BLaER1 treated with 17β-estradiol and CSF1 and Interleukin-3, amounts not matched to agents 10 nM and 100 nM (cell line): Measurements from ENCODE around the gene FAM181A.

ENCODE experiments used
- H3K27ac ChIP-seq, 11 experiments: shearing (Covaris generic); formaldehyde crosslinking; 2 replicates each; pipeline ENCODE4 v1.8.1; 2022
- H3K27me3 ChIP-seq, 11 experiments: shearing (Covaris generic); formaldehyde crosslinking; 2 replicates each; pipeline ENCODE4 v1.8.1; 2022
- H3K36me3 ChIP-seq, 11 experiments: shearing (Covaris generic); formaldehyde crosslinking; 2 replicates each; pipeline ENCODE4 v1.8.1; 2022
- H3K4me1 ChIP-seq, 10 experiments: shearing (Covaris generic); formaldehyde crosslinking; 2 replicates each; pipeline ENCODE4 v1.8.1; 2022
- H3K4me2 ChIP-seq, 11 experiments: shearing (Covaris generic); formaldehyde crosslinking; 2 replicates each; pipeline ENCODE4 v1.8.1; 2022
- H3K4me3 ChIP-seq, 10 experiments: shearing (Covaris generic); formaldehyde crosslinking; 2 replicates each; pipeline ENCODE4 v1.8.1; 2022
- H3K9ac ChIP-seq, 11 experiments: shearing (Covaris generic); formaldehyde crosslinking; 2 replicates each; pipeline ENCODE4 v1.8.1; 2022
- H3K9me3 ChIP-seq, 11 experiments: shearing (Covaris generic); formaldehyde crosslinking; replicated peaks in 1 of 11; 2 replicates each; pipeline ENCODE4 v1.8.1; 2022
- H4K20me1 ChIP-seq, 11 experiments: shearing (Covaris generic); formaldehyde crosslinking; 2 replicates each; pipeline ENCODE4 v1.8.1; 2022
- Cebpa-rat ChIP-seq, 11 experiments: shearing (Covaris generic); IDR thresholded peaks; 2 replicates each; pipeline ENCODE4 v1.8.1; 2022

Gene FAM181A

GRCh38 chr14:93901813-93902212 lies 25.3 kb upstream of the FAM181A start:
- no peak overlapping the region for H3K4me3 ChIP-seq
- no peak overlapping the region for H3K9ac ChIP-seq
- H3K9me3 ChIP-seq: peaks cover 0 to 10% (median 0%) of the 10 kb centered on the region in 11 experiments; a peak in 8 of 22 replicates
- peaks cover 0 to 16% (median 8%) of the 10 kb centered on the region in 10 experiments; a peak in 9 of 20 replicates for H3K4me1 ChIP-seq
- no peaks in the 10 kb centered on the region for H3K36me3 ChIP-seq
- TF ChIP-seq Cebpa-rat (IDR thresholded peaks at IDR 0.05): no peak
- H4K20me1 ChIP-seq: no peaks in the 10 kb centered on the region
- H3K4me2 ChIP-seq: no peak overlapping the region
- no peak overlapping the region for H3K27ac ChIP-seq
- no peaks in the 10 kb centered on the region; a peak in 1 of 22 replicates for H3K27me3 ChIP-seq

GRCh38 chr14:93902619-93903307 lies 24.4 kb upstream of the FAM181A start:
- peaks cover 0 to 9% (median 3%) of the 10 kb centered on the region in 10 experiments; a peak in 9 of 20 replicates for H3K4me1 ChIP-seq
- no peak overlapping the region for H3K4me2 ChIP-seq
- H4K20me1 ChIP-seq: no peaks in the 10 kb centered on the region
- TF ChIP-seq Cebpa-rat (IDR thresholded peaks at IDR 0.05): no peak
- H3K27ac ChIP-seq: no peak overlapping the region
- H3K9me3 ChIP-seq: peaks cover 0 to 10% (median 0%) of the 10 kb centered on the region in 11 experiments; a peak in 8 of 22 replicates
- H3K27me3 ChIP-seq: no peaks in the 10 kb centered on the region; a peak in 1 of 22 replicates
- H3K4me3 ChIP-seq: no peak overlapping the region
- H3K9ac ChIP-seq: no peak overlapping the region
- no peaks in the 10 kb centered on the region for H3K36me3 ChIP-seq

DNA sequence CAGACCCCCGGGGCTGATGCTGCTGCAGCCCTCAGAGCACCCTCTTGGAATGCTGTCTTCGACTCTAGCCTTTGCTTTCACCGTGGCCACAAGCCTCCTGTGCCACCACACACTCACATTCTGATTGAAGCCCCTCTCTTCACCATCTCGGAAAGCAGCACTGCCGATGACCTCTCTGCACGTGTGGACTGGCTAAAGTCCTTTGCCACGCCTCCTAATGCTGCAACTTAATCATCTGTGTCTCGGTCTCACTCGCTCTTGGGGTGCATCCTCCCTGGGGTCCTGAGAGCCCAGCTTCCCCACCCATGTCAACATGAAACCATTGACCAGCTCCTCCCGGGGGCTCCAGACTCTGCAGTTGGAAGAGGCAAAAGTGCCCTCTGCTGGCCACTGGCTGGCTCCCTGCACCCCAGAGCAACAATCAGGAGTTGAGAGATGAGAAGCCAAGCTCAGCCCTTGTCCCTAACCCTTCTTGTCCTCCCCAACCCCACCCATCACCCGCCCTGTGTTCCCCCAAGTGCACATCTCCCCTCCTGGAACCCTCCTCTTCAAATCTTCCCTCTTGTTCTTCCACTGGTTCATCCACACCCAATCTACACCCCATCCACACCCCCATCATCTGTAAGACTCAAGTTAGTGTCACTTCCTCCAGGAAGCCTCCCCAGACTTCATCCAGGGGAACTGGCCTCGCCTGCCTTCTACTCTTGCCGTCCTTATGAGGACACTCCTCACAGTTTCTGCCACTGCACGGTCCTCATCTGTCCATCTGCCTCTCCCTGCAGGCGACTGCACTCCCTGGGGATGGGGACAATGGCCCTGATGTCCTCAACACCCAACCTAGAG lies 23.6 kb upstream of the FAM181A start:
- Histone ChIP-seq H4K20me1 (no peaks in the 10 kb centered on the region), H3K4me1 (peaks cover 0 to 4% (median 0%) of the 10 kb centered on the region in 10 experiments; a peak in 2 of 20 replicates), H3K4me3 (no peak overlapping the region), H3K9ac (no peak overlapping the region), H3K27me3 (no peaks in the 10 kb centered on the region), H3K27ac (no peak overlapping the region), H3K9me3 (peaks cover 0 to 10% (median 0%) of the 10 kb centered on the region in 11 experiments; a peak in 8 of 22 replicates), H3K36me3 (no peaks in the 10 kb centered on the region), H3K4me2 (no peak overlapping the region)
- TF ChIP-seq Cebpa-rat (IDR thresholded peaks at IDR 0.05): no peak

DNA sequence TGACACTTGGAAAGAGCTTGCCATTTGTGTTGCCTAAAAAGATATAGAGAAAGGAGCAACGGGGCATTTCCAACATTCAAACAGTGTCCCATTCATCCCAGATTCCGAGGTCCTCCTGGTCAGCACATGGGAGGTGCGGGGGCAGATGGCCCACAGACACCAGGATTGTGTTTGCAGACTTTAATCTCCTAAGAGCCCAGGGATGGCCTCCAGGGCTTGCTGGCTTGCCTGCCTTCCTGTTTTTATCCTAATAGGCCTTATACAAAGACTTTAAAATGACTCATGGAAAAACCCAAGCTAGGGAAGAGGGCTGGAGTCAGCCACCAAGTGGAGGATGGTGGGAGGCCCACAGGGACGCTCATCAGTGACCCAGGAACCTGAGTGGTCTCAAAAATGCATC lies 21.5 kb upstream of the FAM181A start:
- no peak overlapping the region for H3K4me2 ChIP-seq
- H3K9me3 ChIP-seq: peaks cover 0 to 9% (median 0%) of the 10 kb centered on the region in 11 experiments; a peak in 8 of 22 replicates
- no peak overlapping the region for H3K4me3 ChIP-seq
- H3K9ac ChIP-seq: no peak overlapping the region
- TF ChIP-seq Cebpa-rat (IDR thresholded peaks at IDR 0.05): no peak
- no peaks in the 10 kb centered on the region for H3K27me3 ChIP-seq
- no peak overlapping the region for H3K27ac ChIP-seq
- no peaks in the 10 kb centered on the region for H4K20me1 ChIP-seq
- H3K36me3 ChIP-seq: no peaks in the 10 kb centered on the region
- H3K4me1 ChIP-seq: no peaks in the 10 kb centered on the region

GRCh38 chr14:93906341-93907329 lies 20.5 kb upstream of the FAM181A start:
- Histone ChIP-seq H3K27ac (no peak overlapping the region), H3K36me3 (no peaks in the 10 kb centered on the region), H3K9me3 (peaks cover 0 to 5% (median 0%) of the 10 kb centered on the region in 11 experiments; a peak in 1 of 22 replicates), H4K20me1 (no peaks in the 10 kb centered on the region), H3K27me3 (no peaks in the 10 kb centered on the region), H3K9ac (no peak overlapping the region), H3K4me3 (no peak overlapping the region), H3K4me2 (peak overlapping the region in 4 of 11 experiments; percentile 0 to 23 (median 8); a peak in 4 of 22 replicates), H3K4me1 (no peaks in the 10 kb centered on the region)
- no peak for TF ChIP-seq Cebpa-rat (IDR thresholded peaks at IDR 0.05)

DNA sequence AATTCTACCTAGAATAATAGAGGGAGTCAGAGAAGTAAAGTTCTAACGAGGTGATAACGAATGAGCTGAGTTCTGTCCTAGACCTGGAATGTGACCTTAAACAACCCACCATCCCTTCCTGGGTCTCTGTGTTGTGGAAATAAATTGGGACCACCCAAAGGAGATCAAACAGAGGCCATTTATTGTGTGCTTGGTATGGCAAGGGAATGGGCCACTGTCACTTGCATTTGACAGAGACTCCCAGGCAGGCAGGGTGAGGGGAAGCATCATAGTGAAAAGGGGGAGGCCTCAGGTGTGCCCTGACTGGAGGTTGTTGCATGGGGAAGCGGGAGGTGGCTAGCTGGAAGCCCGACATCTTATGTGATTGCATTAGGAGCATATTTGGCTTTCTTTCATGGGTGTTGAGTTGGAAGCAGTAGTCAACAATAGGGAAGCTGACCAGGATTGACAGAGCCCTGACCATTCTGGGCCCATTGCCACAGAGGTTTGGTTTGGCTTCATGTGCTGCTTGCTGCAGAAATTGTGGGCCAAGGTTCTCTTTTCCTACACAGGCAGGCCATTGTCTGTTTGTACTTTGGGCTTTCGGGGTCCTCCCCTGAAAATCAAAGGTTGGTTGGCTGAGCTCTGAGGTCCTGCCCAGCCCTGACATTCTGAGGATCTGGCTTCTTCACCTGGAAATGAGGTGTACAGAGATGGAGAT lies 17.6 kb upstream of the FAM181A start:
- Histone ChIP-seq H3K4me2 (no peak overlapping the region), H3K4me1 (no peaks in the 10 kb centered on the region), H4K20me1 (no peaks in the 10 kb centered on the region), H3K9ac (no peak overlapping the region), H3K27me3 (no peaks in the 10 kb centered on the region), H3K27ac (no peak overlapping the region), H3K9me3 (peaks cover 0 to 15% (median 5%) of the 10 kb centered on the region in 11 experiments; a peak in 13 of 22 replicates), H3K4me3 (no peak overlapping the region), H3K36me3 (no peaks in the 10 kb centered on the region)
- no peak for TF ChIP-seq Cebpa-rat (IDR thresholded peaks at IDR 0.05)

DNA sequence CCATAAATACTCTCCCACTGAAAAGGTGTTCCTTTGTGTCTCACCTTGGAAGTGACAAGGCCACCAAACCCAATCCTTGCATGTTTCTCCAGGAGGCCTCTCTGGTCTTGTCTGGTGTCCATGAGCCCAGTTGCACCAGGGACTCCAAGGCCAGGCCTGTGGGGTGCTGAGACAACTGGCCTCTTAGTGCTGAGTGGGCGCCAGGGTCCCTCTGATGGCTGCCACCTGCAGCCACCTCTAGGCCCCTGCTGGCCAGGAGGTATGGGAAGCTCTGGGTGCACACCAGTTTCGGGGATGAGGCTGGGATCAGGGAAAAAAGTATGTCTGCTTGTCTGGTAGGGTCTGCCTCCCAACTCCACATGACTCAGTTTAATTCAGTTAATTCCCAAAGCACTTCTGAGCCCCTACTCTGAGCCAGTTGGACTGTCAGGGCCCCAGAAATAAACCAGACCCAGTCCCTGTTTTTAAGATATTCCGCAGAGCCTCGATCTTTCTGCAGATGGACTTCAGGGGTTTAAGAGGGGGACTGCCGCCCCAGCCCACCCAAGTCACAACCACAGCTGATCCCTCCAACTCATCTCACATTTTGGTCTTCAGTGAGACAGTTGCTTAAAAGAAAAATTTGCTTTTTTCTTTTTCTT lies 15.0 kb upstream of the FAM181A start:
- H3K27me3 ChIP-seq: no peaks in the 10 kb centered on the region
- H4K20me1 ChIP-seq: no peaks in the 10 kb centered on the region
- H3K4me1 ChIP-seq: no peaks in the 10 kb centered on the region
- TF ChIP-seq Cebpa-rat (IDR thresholded peaks at IDR 0.05): no peak
- H3K36me3 ChIP-seq: no peaks in the 10 kb centered on the region
- no peak overlapping the region for H3K4me3 ChIP-seq
- peaks cover 0 to 21% (median 7%) of the 10 kb centered on the region in 11 experiments; a peak in 13 of 22 replicates for H3K9me3 ChIP-seq
- no peak overlapping the region for H3K9ac ChIP-seq
- H3K27ac ChIP-seq: no peak overlapping the region
- H3K4me2 ChIP-seq: no peak overlapping the region

DNA sequence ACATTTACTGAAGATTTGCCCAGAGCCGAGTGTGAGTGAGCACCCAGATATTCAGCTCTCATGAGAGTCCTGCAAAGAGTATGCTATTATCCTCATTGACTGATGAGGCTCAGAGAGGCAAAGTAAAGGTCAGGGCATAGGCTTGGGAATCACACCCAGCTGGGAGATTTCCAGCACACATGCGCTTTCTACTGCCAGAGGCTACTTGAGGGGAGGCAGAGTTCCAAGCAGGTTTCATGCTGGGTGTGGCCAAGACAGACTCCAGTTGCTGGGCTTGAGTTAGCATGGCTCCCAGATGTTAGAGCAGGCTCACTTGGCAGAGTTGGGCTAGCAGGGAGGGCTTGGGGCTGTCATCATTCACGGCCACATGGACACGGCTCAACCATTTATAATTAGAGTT lies 14.4 kb upstream of the FAM181A start:
- no peak overlapping the region for H3K4me3 ChIP-seq
- no peaks in the 10 kb centered on the region for H4K20me1 ChIP-seq
- no peaks in the 10 kb centered on the region for H3K27me3 ChIP-seq
- TF ChIP-seq Cebpa-rat (IDR thresholded peaks at IDR 0.05): no peak
- H3K36me3 ChIP-seq: no peaks in the 10 kb centered on the region
- H3K9ac ChIP-seq: no peak overlapping the region
- H3K27ac ChIP-seq: no peak overlapping the region
- peaks cover 0 to 21% (median 7%) of the 10 kb centered on the region in 11 experiments; a peak in 13 of 22 replicates for H3K9me3 ChIP-seq
- no peak overlapping the region for H3K4me2 ChIP-seq
- no peaks in the 10 kb centered on the region for H3K4me1 ChIP-seq
